Lower leg skin (tissue), 3 donors: Measurements from ENCODE around the gene SCRN3.

Experiments used
- POLR2A ChIP-seq, 2 donors: fragments of 450-650 bp; IDR thresholded peaks; one replicate each; pipeline ENCODE4 v1.6.1; 2016 to 2017; ENCODE audit warnings: antibody characterized with exemption in 2 of 2, mild to moderate bottlenecking in 1 of 2, moderate library complexity in 1 of 2
- TF ChIP-seq, protein P1 (sequence below), 3 donors: fragments of 450-650 bp; IDR thresholded peaks; one replicate each; pipeline ENCODE4 v1.5.1; 2016; ENCODE audit warnings: antibody characterized with exemption in 3 of 3, mild to moderate bottlenecking in 3 of 3, moderate library complexity in 2 of 3

DNA sequence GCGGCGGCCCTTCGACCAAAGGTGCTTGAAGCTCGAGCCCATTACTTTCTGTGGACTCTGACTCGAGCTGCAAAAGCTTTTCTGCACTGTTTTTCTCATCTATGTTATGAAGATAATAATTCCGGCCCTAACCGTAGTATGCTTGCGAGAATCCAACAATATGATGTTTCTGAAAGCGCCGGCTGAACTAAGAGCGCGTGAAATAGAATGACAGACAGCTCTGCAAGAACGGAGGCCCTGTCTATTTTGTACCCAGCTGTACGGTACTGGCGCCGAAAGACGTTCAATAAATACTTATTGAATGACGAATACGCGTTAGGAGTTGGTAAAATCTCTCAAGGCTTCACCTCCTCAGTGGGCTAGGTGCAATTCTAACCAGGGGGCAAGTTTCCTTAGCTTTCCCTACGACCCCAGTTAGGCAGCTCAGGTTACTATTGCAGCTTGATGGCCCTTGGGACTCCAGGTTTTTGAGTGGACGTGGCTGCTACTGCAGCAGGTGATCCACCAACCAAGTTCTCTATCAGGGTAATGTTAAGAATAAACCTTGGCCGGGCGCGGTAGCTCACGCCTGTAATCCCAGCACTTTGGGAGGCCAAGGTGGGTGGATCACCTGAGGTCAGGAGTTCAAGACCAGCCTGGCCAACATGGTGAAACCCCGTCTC lies 570 bp downstream of the SCRN3 start:
- TF ChIP-seq, protein P1, sequence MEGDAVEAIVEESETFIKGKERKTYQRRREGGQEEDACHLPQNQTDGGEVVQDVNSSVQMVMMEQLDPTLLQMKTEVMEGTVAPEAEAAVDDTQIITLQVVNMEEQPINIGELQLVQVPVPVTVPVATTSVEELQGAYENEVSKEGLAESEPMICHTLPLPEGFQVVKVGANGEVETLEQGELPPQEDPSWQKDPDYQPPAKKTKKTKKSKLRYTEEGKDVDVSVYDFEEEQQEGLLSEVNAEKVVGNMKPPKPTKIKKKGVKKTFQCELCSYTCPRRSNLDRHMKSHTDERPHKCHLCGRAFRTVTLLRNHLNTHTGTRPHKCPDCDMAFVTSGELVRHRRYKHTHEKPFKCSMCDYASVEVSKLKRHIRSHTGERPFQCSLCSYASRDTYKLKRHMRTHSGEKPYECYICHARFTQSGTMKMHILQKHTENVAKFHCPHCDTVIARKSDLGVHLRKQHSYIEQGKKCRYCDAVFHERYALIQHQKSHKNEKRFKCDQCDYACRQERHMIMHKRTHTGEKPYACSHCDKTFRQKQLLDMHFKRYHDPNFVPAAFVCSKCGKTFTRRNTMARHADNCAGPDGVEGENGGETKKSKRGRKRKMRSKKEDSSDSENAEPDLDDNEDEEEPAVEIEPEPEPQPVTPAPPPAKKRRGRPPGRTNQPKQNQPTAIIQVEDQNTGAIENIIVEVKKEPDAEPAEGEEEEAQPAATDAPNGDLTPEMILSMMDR (IDR thresholded peaks at IDR 0.05) = no peak
- TF ChIP-seq POLR2A (IDR thresholded peaks at IDR 0.05) = no peak
